ENCODE data around the gene DNAJC25.
"Not testable (repeated sequence)": the region's sequence is repeated elsewhere in the genome, so short reads cannot be mapped to it uniquely, and the experiment has no call there.

Gene DNAJC25

GRCh38 chr9:111628411-111628810 is 2.7 kb upstream of the DNAJC25 start:
- DNase-seq = no peak

GRCh38 chr9:111630182-111630963 is 761 bp upstream of the DNAJC25 start:
- DNase-seq = no peak

- no peak for DNase-seq
Observed at GRCh38 chr9:111630964-111631213, 245 bp upstream of the DNAJC25 start.

- DNase-seq = no peak
Observed at GRCh38 chr9:111632060-111632459, 926 bp downstream of the DNAJC25 start.

GRCh38 chr9:111632695-111633388 is 1.7 kb downstream of the DNAJC25 start:
- DNase-seq = no peak

- no peak for DNase-seq
Observed at GRCh38 chr9:111633389-111633736, 2.2 kb downstream of the DNAJC25 start.

GRCh38 chr9:111634860-111635259 is 3.7 kb downstream of the DNAJC25 start:
- DNase-seq = no peak

GRCh38 chr9:111637421-111637950 is 6.4 kb downstream of the DNAJC25 start:
- DNase-seq = no peak

- DNase-seq = no peak
Observed at GRCh38 chr9:111644195-111644772, 13.2 kb downstream of the DNAJC25 start.

- DNase-seq = no peak
Observed at GRCh38 chr9:111645806-111646205, 14.7 kb downstream of the DNAJC25 start.

- no peak for DNase-seq
Observed at GRCh38 chr9:111646417-111646816, 15.3 kb downstream of the DNAJC25 start.

GRCh38 chr9:111648066-111648465 is 16.9 kb downstream of the DNAJC25 start:
- DNase-seq = no peak

GRCh38 chr9:111649016-111649415 is 17.9 kb downstream of the DNAJC25 start:
- DNase-seq = no peak

GRCh38 chr9:111657051-111657450 is 25.9 kb downstream of the DNAJC25 start:
- no peak for DNase-seq

- no peak for DNase-seq
Observed at GRCh38 chr9:111658943-111659342, 27.8 kb downstream of the DNAJC25 start.

GRCh38 chr9:111659691-111660090 is 28.6 kb downstream of the DNAJC25 start:
- no peak for DNase-seq

- DNase-seq = peak; percentile 73
Observed at GRCh38 chr9:111661150-111661801, 30.1 kb downstream of the DNAJC25 start, which contains the start of gene GNG10. GNG10 (plus strand) TSS chr9:111661605; CDS start chr9:111661635, 30 bp downstream.

GRCh38 chr9:111661802-111662521 is 30.8 kb downstream of the DNAJC25 start:
- peak; percentile 18 for DNase-seq

- DNase-seq = no peak
Observed at GRCh38 chr9:111662576-111663300, 31.6 kb downstream of the DNAJC25 start.

- DNase-seq = no peak
Observed at GRCh38 chr9:111663301-111663823, 32.2 kb downstream of the DNAJC25 start.

- DNase-seq = no peak
Observed at GRCh38 chr9:111668026-111668573, 37.0 kb downstream of the DNAJC25 start.

- DNase-seq = not testable (repeated sequence)
Observed at GRCh38 chr9:111668601-111669000, 37.5 kb downstream of the DNAJC25 start.
